AG04450 (cell line): ENCODE results near the gene ATG4D. TPM values are rescaled to one million over a fixed set of nuclear protein-coding genes. Genes with fewer than 3 reads are reported as not detected.
"Not testable (repeated sequence)": the region's sequence is repeated elsewhere in the genome, so short reads cannot be mapped to it uniquely, and the experiment has no call there.

Source experiments
- CTCF ChIA-PET: fragments of 300-600, 350-600 bp; formaldehyde crosslinking; extraction: SDS; loops from one replicate; lab custom pipeline; 2022; ENCODE audit warnings: antibody characterized with exemption, inconsistent platforms; lab: Charles Lee
- POLR2A ChIA-PET: fragments of 350-600 bp; formaldehyde crosslinking; extraction: SDS; loops from one replicate; lab custom pipeline; 2021; ENCODE audit warnings: antibody characterized with exemption, inconsistent platforms; lab: Yijun Ruan, JAX
- DNase-seq: peaks from one replicate; pipeline ENCODE4 v3.0.0-alpha.2; 2011; ENCODE audit warnings: low read depth, low spot score
- H3K27ac ChIP-seq: one replicate; pipeline ENCODE4 v1.5.1; 2012; ENCODE audit warnings: low read depth, low read length, control low read depth
- H3K27me3 ChIP-seq: one replicate; pipeline ENCODE4 v1.6.0; 2012; ENCODE audit warnings: low read length; ENCODE audit not compliant: control insufficient read depth, insufficient read depth
- H3K4me3 ChIP-seq: 2 replicates; pipeline ENCODE4 v1.5.1; 2011; ENCODE audit warnings: mild to moderate bottlenecking, low read depth, low read length, control low read depth
- H3K9me3 ChIP-seq: 2 replicates; pipeline ENCODE4 v1.5.1; 2012; ENCODE audit warnings: low read length; ENCODE audit not compliant: control insufficient read depth, insufficient read depth
- polyA plus RNA-seq: library from polyadenylated mRNA; depleted of rRNA; stranded (reverse); fragments of >200 nt; gene quantifications from 2 replicates; pipeline ENCODE4 v1.2.3, GENCODE V29; 2011
- TF ChIP-seq, protein P1 (sequence below): IDR thresholded peaks from 2 replicates; pipeline ENCODE4 v1.5.1; 2011; ENCODE audit warnings: low read depth, low read length, control low read depth, inconsistent platforms

The ATG4D gene
- polyA plus RNA-seq, 1 experiment: 4.6 TPM

DNA sequence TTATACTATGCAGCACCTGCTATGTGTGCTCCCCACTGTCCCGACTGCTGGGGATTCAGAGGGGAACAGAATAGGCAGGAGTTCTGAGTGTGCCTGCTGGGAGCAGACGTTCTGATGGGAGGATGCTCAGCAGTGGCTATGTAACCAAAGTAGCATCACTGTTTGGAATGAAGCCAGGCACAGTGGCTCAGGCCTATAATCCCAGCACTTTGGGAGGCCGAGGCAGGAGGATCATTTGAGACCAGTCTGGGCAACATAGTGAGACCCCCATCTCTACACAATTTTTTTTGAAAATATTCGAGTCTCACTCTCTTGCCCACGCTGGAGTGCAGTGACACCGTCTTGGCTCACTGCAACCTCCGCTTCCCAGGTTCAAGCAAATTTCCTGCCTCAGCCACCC, 6.0 kb downstream of the ATG4D start:
- Histone ChIP-seq H3K27me3 (no peaks in the 10 kb centered on the region), H3K9me3 (peaks cover 9% of the 10 kb centered on the region), H3K27ac (no peak overlapping the region), H3K4me3 (no peak overlapping the region)
- POLR2A ChIA-PET: no interaction called here
- DNase-seq: no peak
- TF ChIP-seq, protein P1, sequence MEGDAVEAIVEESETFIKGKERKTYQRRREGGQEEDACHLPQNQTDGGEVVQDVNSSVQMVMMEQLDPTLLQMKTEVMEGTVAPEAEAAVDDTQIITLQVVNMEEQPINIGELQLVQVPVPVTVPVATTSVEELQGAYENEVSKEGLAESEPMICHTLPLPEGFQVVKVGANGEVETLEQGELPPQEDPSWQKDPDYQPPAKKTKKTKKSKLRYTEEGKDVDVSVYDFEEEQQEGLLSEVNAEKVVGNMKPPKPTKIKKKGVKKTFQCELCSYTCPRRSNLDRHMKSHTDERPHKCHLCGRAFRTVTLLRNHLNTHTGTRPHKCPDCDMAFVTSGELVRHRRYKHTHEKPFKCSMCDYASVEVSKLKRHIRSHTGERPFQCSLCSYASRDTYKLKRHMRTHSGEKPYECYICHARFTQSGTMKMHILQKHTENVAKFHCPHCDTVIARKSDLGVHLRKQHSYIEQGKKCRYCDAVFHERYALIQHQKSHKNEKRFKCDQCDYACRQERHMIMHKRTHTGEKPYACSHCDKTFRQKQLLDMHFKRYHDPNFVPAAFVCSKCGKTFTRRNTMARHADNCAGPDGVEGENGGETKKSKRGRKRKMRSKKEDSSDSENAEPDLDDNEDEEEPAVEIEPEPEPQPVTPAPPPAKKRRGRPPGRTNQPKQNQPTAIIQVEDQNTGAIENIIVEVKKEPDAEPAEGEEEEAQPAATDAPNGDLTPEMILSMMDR: no peak
- CTCF ChIA-PET: no interaction called here

DNA sequence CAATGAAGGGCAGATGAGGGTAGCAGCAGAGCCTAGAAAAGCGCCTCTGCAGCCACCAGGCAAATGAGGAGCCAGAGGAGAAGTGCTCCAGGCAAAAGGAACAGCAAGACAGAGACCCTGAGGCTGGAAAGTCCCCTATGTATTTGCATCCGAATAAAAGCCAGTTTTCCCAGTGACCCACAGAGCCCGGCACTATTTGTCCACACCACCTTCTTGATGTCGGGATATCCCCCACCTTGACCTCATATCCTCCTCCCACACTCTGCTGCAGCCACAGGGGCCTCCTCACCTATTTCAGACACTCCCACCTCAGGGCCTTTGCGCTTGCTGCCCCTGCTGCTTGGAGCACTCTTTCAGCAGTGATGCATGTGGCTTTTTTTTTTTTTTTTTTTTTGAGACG, 6.6 kb downstream of the ATG4D start:
- no peak for DNase-seq
- TF ChIP-seq, protein P1: no peak
- H3K9me3 ChIP-seq: peaks cover 9% of the 10 kb centered on the region
- ChIA-PET POLR2A (no interaction called here), CTCF (no interaction called here)
- H3K27me3 ChIP-seq: no peaks in the 10 kb centered on the region
- no peak overlapping the region for H3K4me3 ChIP-seq
- no peak overlapping the region for H3K27ac ChIP-seq

DNA sequence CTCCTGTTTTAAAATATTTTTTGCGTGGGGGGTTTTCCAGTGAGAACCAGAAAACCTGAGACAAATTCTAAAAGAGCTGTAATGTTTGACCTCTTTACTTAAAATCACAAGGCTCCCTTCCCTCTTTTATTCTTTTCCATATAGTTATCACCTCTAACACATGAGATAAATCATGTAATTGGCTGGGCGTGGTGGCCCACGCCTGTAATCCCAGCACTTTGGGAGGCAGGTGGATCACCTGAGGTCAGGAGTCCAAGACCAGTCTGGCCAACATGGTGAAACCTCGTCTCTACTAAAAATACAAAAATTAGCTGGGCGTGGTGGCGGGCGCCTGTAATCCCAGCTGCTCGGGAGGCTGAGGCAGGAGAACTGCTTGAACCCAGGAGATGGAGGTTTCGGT, 7.3 kb downstream of the ATG4D start:
- CTCF ChIA-PET: interaction anchor here (0.6 to 1.1 kb wide), 3 partner anchors 15 to 67 kb away, joined by 3 to 11 read pairs (median 3); no protein-coding TSS in a partner anchor
- DNase-seq, H3K27ac ChIP-seq, H3K9me3 ChIP-seq, H3K27me3 ChIP-seq, H3K4me3 ChIP-seq: not testable (repeated sequence)
- POLR2A ChIA-PET: interaction anchor here (0.6 kb wide), 1 partner anchor 107 kb away, joined by 5 read pairs; no protein-coding TSS in a partner anchor

DNA sequence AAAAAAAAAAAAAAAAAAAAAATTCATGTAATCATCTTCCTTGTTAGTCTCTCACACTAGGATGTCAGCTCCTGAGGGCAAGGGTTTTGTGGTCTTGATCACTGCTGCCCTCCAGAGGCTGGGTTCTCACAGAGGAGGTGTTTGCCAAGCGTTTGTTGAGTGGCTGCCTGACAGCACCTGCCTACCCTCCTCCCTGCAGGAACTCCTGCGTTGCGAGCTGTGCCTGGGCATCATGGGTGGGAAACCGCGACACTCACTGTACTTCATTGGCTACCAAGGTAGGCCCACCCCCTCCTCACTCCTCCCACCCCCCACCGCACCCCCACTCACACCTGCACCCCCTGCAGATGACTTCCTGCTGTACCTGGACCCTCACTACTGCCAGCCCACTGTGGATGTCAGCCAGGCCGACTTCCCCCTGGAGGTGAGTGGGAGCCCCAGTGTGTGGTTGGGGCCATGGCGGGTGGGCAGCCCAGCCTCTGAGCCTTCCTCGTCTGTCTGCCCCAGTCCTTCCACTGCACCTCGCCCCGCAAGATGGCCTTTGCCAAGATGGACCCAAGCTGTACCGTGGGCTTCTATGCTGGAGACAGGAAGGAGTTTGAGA, 8.1 kb downstream of the ATG4D start:
- peaks cover 9% of the 10 kb centered on the region for H3K9me3 ChIP-seq
- H3K4me3 ChIP-seq: no peak overlapping the region
- no peak overlapping the region for H3K27ac ChIP-seq
- TF ChIP-seq, protein P1: 0 out of 2 replicates have a peak, but pooled peaks have one; percentile 6
- H3K27me3 ChIP-seq: no peaks in the 10 kb centered on the region
- POLR2A ChIA-PET: interaction anchor here (0.6 kb wide), 1 partner anchor 108 kb away, joined by 5 read pairs; no protein-coding TSS in a partner anchor
- no peak for DNase-seq
- CTCF ChIA-PET: interaction anchor here (1.1 kb wide), 2 partner anchors 16 to 68 kb away, joined by 3 to 11 read pairs; no protein-coding TSS in a partner anchor

DNA sequence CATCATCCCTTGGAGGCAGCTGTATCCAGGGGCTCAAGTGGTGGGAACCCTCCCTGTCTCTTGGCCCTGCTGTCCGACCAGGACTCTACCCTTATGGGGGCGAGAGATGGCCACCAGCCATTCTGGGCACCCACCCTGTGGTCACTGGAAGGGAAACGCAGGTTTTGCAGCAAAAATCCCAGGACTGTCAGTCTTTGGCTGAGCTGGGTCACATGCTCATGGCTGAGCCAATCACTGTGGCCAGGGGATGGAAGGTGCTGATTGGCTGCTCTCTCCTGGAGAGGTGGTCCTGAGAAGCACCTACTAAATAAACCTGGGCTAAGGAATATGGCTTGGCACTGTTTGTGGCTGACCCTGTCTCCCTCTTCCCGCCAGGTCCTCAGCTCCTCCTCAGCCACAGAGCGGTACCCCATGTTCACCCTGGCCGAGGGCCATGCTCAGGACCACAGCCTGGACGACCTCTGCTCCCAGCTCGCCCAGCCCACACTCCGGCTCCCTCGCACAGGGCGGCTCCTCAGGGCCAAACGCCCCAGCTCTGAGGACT, 8.9 kb downstream of the ATG4D start:
- TF ChIP-seq, protein P1: no peak
- POLR2A ChIA-PET: no interaction called here
- Histone ChIP-seq H3K9me3 (peaks cover 9% of the 10 kb centered on the region), H3K27ac (no peak overlapping the region), H3K4me3 (no peak overlapping the region), H3K27me3 (no peaks in the 10 kb centered on the region)
- CTCF ChIA-PET: interaction anchor here (1.3 kb wide), 1 partner anchor 69 kb away, joined by 3 read pairs; no protein-coding TSS in a partner anchor
- DNase-seq: no peak
